Activated CD4-positive, alpha-beta T cell treated with anti-CD3 and anti-CD28 coated beads, Interleukin-10, Interleukin-2, amounts not matched to agents 100 ng/mL and 50 ng/mL, durations not matched to agents 16 hours and 8 hours (primary cell): ENCODE measurements around the gene ERCC6.

Experiments used
- DNase-seq: peaks from one replicate; pipeline ENCODE4 v3.0.0-alpha.2; 2020

Gene ERCC6

DNA sequence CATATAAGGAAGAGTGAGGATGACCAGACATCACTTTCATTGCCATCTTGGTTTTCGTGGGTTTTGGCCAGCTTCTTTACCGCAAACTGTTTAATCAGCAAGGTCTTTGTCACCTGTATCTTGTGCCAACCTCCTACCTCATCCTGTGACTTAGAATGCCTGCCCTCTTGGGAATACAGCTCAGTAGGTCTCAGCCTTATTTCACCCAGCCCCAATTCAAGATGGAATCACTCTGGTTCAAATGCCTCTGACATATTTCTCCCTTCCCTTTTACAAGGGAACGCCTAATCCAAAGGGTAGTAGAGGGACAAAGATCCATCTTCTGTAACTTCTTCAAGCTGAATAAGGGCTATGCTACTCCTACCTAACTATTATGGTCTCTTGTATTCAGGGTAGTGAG lies 4.7 kb upstream of the ERCC6 start:
- DNase-seq, result no peak

DNA sequence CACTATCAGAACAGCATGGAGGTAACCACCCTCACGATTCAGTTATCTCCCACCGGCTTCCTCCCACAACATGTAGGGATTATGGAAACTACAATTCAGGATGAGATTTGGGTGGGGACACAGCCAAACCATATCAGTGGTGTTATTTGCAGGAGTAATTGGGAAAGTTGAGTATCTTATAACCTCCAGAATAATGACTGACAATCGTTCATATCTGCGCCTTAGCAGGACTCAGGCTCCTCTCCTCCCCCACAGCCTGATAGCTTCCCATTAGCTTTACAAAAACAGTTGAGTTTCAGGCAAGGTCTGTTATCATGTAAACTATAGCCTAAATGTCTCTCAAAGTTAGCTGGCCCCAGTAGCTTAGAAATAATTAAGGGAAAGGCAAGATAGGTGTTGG lies 3.4 kb upstream of the ERCC6 start:
- no peak for DNase-seq

DNA sequence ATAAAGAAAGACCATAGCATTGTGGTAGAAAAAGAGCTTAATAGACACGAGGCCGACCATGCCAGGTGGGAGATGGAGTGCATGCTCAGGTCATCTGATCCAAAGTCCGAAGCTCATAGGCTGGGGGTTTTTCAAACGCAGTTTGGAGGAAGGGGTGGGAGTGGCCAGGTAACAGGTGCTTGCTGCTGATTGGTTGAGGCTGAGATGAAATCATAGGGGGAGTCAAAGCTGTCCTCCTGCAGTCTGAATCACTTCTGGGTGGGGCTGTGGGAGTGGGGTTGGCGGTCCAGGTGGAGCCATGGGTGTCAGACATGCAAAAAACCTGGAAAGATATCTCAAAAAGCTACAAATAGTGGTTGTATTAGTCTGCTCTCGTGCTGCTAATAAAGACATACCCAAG lies 2.8 kb upstream of the ERCC6 start:
- DNase-seq, result no peak

DNA sequence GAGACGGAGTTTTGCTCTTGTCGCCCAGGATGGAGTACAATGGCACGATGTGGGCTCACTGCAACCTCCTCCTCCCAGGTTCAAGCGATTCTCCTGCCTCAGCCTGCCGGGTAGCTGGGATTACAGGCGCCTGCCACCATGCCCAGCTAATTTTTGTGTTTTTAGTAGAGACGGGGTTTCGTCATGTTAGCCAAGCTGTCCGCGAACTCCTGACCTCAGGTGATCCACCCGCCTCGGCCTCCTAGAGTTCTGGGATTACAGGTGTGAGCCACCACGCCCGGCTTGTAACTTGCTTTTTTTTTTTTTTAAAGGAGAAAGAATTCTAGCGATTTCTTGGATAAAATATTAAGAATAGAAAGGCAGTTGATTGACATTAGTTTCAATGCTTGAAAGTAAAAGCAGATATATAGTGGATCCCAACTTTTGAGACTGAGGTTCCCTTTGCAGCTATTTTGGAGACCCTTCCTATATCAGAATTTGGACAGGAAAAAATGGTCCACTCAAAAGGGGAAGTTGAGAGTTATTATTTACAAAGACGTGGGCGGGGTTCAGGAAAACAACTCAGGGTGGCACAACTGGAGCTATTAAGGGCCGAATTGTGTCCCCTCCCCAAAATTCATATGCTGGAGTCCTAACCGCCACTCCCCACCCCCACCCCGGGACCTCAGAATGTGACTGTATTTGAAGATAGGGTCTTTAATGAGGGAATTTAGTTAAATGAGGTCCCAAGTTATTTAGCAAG lies 1.3 kb upstream of the ERCC6 start:
- DNase-seq, result no peak

DNA sequence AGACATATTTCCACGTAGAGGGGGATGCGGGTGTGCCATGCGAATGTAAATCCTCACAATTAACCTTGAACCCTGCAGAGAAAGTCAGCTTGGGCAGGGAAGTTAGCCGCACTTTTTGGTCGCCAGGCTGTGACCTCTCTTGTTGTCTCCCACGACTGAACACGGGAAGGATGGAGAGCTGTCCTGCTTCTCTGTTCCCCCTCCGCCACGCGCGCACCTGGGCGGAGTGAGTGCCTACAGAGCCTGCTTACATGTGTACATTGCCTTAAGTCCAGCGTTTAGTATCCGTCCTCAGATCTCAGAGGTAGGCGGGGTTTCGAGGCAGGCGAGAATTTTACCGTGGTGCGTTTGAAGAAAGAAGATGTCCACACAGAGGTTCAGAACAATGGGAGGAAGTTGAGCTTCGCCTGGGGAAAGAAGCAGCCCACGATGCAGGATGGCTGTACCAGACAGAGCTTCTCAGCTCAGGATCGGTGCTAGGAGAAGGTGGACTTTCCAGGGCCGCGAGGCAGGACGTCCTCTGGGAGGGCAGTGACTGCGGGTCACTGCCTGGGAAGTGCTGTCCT lies 482 bp upstream of the ERCC6 start:
- DNase-seq, result peak; percentile 17

DNA sequence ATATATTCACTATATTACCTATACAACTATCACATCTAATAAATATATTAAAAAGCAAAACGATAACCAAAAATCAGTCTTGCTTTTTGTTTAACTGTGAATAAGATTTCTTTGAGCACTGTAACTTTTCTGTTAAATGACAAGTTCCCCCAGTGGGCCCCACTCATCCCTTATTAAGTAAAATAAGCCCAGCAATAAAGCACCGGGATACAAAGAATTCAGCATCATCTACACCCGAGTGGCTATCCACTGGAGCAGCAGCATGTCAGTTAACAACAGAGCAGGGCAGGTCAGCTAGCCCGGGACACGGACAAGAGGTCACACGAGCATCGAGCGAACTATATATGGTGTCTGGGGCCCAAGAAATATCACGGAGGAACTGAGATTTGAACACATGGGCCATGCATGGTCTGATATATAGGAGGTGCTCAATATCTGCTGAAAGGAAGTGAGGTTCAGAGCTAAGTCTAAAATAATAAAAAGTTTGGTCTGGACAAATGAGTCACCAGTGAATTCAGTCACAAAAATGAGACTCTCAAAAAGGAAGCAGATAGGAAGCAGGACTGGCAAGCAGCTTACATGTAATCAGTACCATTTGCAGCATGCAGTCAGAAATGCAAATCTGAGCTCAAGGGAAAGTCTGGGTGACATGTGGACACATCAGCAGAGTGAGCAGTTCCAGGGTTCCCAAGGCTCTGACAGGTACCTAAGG lies 4.1 kb downstream of the ERCC6 start:
- peak; percentile 68 for DNase-seq

DNA sequence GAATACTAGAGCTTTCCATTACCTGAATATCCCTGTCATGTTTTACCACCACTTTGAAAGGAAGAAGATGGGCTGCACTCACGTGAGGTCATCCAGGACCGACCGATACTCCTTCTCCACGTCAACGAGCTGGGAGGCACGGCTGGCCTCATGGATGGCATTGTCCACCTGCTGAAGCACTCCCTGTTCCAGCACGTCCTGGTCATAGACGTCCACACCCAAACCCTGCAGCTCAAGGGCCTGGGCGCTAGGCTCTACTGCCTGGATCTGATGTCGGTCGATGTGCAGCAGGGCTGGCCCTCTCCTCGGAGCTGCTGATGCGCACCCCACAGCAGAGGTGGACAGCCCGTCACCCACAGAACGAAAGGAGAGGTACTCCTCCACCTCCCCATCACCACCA lies 6.5 kb downstream of the ERCC6 start:
- no peak for DNase-seq

DNA sequence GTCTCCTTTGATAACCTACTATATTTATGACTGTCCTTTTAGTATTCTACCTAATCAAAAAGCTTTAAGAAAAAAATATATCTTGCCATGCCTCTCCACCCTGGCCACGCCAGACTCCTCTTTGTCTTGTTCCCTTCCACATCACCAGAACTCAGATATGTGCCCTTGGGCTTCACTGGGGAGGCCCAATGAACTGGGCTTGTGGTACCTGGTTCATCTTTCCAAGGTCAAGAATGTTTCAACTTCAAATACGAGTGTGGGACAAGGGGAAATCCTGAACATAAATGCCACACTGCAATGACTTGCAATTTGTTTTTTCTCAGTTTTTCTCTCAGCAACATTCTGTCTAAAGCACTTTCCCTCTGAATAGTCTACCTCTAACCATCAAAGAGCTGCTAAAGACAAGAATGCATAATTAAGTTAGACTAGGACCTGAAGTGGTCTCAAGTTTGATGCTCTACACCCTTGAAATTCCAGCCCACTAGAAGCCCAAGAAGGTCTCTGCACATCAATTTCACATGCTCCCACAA lies 9.9 kb downstream of the ERCC6 start:
- DNase-seq, result no peak

DNA sequence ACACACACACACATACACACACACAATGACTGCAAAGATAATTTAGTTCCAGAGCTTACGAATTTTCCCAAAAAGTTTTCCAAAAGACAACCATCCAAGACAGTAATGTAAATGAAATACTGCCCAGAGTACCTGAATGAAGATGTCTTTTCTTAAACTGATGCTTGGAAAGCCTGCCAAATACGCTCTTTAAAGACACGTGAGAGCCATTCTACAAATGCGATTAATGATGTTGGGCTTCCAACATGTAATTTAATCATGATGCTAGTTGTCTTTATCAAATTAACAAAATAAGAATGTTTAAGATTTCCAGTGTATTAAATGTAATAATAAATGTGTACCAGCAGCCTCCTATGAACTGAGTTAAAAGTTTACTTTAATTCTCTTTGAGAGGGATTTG lies 11.1 kb downstream of the ERCC6 start:
- no peak for DNase-seq

DNA sequence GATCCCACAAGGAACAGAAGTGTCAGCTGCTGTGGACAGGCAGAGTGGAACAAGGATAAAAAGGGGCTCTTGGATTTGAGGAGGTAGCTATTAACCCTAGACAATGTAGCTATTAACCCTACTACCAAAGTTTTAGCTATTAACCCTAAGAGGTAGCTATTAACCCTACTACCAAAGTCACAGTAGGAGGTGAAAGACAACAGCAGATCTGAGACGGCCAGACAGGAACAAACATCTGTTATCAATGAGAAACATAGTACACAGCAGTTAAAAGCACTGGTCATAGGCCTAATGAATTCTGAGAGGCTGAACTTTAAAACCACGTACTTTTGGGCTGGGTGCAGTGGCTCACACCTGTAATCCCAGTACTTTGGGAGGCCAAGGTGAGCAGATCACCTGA lies 11.9 kb downstream of the ERCC6 start:
- no peak for DNase-seq

DNA sequence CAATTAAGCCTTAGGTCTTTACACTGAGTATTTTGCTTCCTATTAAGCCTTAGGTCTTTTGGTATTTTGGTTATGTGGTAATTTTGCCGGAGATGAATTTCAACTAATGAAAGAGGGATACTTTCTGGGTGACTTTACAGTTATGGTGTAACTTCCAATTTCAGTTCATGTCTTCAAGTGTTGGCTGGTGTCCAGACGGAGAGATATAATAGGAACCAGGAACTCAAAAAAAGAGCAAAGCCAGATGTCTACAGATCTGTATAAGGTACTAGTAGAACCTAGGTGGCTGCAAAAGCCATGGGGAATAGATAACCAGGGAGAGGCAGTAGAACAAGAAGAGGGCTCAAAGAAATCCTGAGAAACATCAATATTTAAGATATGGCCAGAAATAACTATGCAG lies 12.3 kb downstream of the ERCC6 start:
- no peak for DNase-seq

DNA sequence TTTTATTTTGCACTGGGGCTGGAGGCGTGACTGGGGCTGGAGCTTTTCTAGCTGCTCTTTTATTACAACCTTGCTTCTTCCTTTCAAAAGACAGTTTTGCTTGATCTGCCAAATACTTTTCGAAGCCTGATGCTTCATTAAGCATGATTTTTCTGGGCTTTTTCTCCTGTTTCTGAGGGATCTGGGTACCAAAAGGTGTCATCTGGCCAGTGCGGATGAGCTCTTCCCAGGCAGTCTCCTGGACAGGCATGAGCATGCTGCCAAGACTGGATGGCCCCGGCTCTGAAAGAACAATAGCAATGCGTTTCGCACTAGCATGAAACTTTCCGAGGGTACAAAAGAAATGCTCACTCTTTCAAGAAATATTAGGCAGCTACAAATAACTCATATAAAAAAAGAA lies 14.4 kb downstream of the ERCC6 start:
- no peak for DNase-seq

DNA sequence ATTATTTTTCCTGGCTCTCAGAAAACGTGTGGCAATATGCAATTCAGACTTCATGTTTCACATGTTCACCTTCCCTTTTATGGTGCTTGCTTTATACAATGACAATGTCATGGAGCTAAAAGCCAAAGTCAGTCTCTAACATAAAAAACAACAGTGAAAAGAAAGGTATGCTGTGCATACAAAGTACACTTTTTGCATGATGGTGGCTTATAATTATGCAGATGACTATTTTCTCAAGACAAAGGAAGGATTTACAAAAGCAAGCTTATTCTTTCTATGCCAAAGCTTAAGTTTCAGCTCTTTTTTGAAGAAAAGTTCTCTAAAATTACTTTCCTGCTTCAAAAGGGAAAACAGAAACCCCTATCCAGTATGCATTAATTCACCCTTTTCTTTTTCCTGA lies 15.6 kb downstream of the ERCC6 start:
- DNase-seq, result no peak

DNA sequence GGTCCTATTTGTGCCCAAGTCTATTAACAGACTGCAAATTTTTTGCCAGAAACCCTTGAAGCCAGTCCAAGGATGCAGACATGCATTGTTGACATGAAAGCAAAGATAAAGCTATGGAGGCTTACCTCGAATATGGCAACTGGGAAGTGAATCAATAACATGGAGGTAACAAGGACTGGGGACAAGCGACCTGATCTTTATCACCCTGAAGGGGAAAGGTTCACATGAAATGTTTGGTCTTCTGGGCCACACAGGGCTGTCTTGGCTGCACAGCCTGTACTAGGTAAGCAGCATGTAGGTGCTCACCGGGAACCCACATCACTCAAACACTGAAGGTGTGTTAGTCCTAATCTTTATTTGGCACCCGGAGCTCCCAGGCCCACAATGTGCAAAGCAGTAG lies 17.9 kb downstream of the ERCC6 start:
- DNase-seq, result no peak

DNA sequence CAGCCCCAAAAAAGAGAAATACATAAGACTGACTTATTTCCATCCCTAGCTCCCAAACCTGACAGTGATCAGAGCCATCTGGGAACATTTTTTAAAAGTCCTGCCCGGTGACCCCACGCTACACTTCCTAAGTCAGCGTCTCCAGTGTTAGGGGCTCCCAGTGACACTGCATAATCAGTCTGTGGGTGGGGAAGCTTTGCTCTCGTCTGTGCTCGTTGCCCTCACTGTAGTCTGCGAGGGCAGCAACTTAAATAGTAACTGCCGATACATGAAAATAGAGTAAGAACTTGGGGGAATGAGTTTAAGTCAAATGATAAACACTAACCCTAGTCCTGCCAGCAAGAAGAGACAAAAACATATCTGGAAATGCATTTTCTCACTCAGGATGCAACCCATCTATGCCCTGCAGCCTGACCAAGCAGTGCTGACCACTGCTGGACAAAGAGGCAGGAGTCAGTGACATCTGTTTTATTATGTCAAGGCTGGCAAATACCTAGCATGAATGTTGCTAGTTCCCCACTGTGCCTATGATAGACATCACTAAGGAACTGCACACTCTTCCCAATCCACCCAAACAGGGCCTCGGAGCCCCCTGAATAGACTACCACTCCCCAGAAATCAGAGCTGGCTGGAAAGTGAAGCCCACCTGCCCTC lies 18.7 kb downstream of the ERCC6 start:
- DNase-seq, result no peak

DNA sequence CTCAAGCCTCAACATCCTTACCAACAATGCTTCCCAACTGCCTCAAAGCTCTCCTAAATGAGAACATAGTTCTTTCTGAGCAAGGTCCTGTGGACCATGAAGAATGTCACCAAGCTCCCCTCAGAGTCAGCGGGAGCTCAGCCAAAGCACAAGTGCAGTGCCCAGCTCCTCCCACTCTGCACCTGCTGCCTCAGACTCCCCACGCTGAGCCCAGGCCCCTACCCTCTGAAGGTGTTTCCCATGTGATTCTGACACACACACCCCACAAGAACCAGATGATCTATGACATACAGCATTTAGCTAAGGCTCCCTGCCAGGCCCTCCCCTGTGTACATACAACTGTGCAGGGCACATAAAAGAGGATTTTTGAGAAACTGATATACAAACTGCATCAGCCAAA lies 19.2 kb downstream of the ERCC6 start:
- no peak for DNase-seq

DNA sequence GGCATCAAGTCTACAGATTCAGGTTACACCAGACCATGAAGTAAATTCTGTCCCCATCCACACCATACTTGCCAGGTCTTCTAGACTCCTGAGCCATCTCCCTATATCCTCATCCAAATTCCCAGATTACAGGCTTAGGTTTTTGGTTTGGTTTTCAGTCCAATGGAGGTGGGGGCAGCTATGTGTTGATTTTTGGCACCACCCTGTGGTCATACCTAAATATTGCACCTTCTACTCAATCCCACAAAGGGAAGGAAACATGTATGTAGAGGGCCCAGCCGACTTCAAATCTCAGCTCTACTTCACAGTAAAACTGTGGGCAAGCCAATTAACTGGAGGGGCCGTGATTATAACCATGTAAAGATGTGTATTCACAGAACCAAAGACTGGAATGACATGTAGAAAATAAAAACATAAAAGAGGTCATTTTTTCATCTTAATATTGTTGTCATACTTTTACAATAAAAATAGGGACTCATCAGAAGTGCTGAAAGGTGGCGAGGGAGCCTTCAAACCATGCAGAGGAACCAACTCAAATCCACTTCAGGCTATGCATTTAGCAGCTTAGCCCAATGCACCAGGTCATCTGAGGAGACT lies 19.8 kb downstream of the ERCC6 start:
- DNase-seq, result peak; percentile 49

DNA sequence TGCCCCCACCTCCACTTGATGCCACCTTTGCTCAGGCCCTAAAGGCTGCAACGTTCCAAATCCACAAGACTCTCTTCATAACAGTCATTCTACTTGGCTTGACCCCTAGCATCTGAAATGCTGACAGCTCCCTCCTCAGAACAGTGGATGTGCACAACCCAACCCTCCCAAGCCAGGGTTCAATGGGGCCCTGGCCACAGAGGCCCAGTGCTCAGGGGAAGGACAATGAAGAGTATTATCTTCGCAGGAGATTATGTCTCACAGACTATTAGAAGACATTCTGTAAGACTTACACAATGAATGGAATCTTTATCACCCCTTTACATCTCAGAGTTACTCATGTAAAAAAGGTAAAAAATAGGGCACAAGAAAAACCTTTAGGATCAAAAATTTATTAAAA lies 20.4 kb downstream of the ERCC6 start:
- no peak for DNase-seq

DNA sequence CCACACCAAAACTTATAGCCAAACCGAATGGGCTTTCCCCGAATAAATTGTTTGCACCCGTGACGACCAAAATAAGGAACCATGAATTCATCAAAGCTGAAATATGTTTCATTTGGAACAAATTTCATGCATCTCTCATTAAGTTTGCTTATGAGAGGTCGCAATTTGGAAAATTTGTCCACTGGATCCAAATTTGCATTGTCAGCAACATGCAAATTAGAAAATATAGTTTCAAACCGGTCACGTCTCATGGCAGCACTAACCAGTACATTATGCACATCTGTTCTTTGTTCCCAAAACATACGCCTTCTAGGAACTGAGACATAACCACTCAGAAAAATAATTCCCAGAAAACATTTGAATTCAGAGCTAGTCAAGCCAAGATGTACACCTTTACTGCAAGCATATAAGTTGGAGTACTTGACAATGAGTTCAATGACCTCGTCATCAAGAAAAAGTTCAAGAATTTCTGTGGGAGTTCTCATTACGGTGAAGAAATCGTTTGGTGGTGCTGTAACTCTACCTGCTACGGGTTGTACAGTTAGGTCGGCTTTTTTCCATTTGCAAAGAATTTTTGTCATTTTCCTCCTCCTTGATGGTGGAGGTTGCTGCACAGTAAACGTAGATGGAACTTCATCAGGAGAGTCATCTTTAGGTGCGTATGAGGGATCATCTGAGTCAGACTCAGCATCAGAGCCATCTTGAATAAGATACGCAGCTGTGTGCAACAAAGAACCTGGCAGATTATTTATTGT lies 22.5 kb downstream of the ERCC6 start:
- DNase-seq, result no peak

DNA sequence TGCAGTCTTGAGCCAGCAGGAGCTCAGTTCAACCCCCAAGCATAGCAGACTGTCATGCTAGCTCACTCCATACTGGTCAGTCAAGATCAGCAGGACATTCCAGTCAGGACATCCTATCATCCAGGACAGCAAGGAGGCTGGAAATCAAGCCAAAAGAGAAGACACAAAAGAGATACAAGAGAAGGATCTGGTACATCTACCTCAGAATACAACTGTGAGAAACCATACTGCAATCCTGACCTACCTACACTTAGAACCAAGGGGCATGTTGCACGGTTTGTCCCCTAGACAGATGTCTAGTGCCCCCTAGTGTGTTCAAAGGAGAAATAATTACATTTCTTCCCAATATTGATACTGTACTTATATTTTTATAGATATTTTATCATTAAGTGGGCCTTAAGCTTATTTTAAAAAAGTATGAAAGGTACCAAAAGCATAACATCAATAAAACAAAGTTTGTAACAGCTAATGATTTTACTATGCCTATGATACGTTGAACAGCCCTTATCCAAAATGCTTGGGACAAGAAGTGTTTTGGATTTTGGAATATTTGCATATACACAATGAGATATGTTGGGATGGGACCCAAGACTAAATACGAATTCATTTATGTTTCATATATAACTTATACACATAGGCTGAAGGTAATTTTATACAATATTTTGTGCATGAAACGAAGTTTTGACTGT lies 26.7 kb downstream of the ERCC6 start:
- DNase-seq, result peak; percentile 56

DNA sequence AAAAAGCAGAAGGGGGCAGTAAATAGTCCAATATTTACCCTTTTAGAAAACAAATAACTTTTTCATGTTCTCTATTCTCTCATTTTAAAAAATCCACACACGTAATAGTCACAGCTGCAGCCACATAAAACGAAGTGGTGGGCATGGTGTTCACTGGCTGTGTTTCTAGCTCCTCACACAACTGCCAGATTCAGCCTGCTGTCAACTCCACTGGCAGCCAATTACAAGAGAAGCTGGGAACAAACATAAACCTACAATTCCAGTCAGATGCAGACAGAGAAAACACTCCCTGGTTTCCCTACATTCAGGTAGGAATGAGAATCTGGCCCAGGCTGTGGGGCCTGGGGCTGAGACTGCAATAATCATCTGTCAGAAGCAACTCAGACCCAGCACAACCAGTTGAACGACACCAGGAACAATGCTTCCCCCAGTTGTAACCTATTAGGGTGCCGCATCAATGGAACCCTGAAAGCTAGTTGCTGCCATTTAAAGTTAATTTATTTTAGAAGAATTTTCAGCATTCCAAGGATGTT lies 29.1 kb downstream of the ERCC6 start:
- DNase-seq, result no peak

DNA sequence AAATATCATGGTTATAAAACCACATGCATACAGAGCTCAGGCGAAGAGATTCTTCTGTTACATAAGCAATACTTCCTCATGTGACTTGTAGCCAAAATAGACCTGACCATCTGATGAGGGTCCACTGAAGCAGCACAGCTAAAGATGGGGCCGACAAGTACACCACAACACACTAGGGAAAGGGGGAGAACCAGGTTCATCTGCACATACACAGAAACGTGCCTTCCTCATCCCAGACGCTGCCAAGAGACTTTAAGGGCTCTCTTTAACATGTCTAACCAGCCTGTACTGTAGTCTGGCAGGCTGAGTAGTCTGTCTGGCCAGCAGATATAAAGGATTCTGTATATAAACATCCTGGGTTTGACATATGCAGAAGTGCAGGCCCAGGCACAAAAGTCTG lies 30.3 kb downstream of the ERCC6 start:
- no peak for DNase-seq
